Parathyroid adenoma (tissue), 2 donors: ENCODE data around the gene IDH3A.

ENCODE experiments used
- H2AFZ ChIP-seq: fragments of 300-600 bp; sonication (generic); one replicate; pipeline ENCODE4 v1.7.0; 2017; ENCODE audit warnings: antibody characterized with exemption, mild to moderate bottlenecking
- H3K27ac ChIP-seq: fragments of 300-600 bp; sonication (generic); one replicate; pipeline ENCODE4 v1.7.0; 2017
- H3K27me3 ChIP-seq: fragments of 300-600 bp; sonication (generic); one replicate; pipeline ENCODE4 v1.7.0; 2017; ENCODE audit warnings: low read length; ENCODE audit not compliant: control insufficient read depth, insufficient read depth
- H3K36me3 ChIP-seq: fragments of 300-600 bp; sonication (generic); one replicate; pipeline ENCODE4 v1.7.0; 2017; ENCODE audit warnings: low read length; ENCODE audit not compliant: control insufficient read depth, insufficient read depth
- H3K4me1 ChIP-seq: fragments of 300-600 bp; sonication (generic); one replicate; pipeline ENCODE4 v1.7.0; 2017; ENCODE audit warnings: control low read depth
- H3K4me2 ChIP-seq: fragments of 300-600 bp; sonication (generic); one replicate; pipeline ENCODE4 v1.7.0; 2017; ENCODE audit warnings: low read length
- H3K4me3 ChIP-seq: fragments of 300-600 bp; sonication (generic); one replicate; pipeline ENCODE4 v1.7.0; 2017; ENCODE audit warnings: low read depth, low read length
- H3K79me2 ChIP-seq: fragments of 300-600 bp; sonication (generic); one replicate; pipeline ENCODE4 v1.7.0; 2017; ENCODE audit warnings: control low read depth
- H3K9ac ChIP-seq: fragments of 300-600 bp; sonication (generic); one replicate; pipeline ENCODE4 v1.7.0; 2017; ENCODE audit warnings: mild to moderate bottlenecking
- H3K9me3 ChIP-seq: fragments of 300-600 bp; sonication (generic); one replicate; pipeline ENCODE4 v1.7.0; 2017; ENCODE audit warnings: low read length; ENCODE audit not compliant: control insufficient read depth
- TF ChIP-seq, protein P1 (sequence below): fragments of 300-600 bp; sonication (generic); IDR thresholded peaks from one replicate; pipeline ENCODE4 v1.7.0; 2017; ENCODE audit warnings: antibody characterized with exemption, mild to moderate bottlenecking
- donor health status: primary hyperparathyroidism.

IDH3A gene

DNA sequence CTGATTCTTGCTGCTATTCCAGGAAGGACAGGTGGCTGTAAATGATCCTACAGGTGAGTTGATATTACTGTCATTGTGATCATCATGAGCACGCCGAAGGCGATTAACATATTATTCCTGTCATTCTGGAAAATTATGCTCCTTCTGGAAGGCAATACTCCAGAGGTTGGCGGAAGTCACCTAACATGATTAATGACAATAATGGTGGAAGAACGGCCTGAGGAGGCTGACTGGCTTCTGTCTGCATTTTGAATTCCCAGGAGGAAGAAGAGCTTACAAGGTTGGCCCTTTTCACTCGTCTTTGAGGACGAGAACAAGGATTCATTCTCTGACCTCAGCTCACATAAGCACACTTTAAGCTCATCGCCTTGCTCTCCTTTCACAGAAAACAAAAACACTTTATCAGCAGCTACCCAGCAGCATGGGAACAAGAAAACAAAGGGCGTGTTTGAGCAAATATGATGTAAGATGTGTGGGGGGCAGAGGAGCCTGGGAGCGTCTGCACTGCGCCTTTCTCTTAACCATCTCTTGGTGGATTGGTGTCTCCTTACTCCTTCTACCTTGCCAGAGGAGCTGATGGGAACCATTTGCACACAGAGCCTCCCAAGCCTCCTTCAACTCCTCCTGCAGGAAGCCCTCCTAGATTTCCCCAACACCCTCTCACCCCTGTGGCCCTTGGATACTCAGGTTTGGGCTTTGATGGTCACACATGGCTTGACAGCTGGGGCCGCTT is 62.2 kb downstream of the IDH3A start:
- no peaks in the 10 kb centered on the region for H3K36me3 ChIP-seq
- TF ChIP-seq, protein P1, sequence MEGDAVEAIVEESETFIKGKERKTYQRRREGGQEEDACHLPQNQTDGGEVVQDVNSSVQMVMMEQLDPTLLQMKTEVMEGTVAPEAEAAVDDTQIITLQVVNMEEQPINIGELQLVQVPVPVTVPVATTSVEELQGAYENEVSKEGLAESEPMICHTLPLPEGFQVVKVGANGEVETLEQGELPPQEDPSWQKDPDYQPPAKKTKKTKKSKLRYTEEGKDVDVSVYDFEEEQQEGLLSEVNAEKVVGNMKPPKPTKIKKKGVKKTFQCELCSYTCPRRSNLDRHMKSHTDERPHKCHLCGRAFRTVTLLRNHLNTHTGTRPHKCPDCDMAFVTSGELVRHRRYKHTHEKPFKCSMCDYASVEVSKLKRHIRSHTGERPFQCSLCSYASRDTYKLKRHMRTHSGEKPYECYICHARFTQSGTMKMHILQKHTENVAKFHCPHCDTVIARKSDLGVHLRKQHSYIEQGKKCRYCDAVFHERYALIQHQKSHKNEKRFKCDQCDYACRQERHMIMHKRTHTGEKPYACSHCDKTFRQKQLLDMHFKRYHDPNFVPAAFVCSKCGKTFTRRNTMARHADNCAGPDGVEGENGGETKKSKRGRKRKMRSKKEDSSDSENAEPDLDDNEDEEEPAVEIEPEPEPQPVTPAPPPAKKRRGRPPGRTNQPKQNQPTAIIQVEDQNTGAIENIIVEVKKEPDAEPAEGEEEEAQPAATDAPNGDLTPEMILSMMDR: no peak
- H3K27me3 ChIP-seq: no peaks in the 10 kb centered on the region
- H3K27ac ChIP-seq: no peak overlapping the region
- no peaks in the 10 kb centered on the region for H3K79me2 ChIP-seq
- H3K4me2 ChIP-seq: no peak overlapping the region
- H2AFZ ChIP-seq: no peak overlapping the region
- H3K9me3 ChIP-seq: no peaks in the 10 kb centered on the region
- peaks cover 17% of the 10 kb centered on the region for H3K4me1 ChIP-seq
- H3K4me3 ChIP-seq: no peak overlapping the region
- H3K9ac ChIP-seq: no peak overlapping the region

DNA sequence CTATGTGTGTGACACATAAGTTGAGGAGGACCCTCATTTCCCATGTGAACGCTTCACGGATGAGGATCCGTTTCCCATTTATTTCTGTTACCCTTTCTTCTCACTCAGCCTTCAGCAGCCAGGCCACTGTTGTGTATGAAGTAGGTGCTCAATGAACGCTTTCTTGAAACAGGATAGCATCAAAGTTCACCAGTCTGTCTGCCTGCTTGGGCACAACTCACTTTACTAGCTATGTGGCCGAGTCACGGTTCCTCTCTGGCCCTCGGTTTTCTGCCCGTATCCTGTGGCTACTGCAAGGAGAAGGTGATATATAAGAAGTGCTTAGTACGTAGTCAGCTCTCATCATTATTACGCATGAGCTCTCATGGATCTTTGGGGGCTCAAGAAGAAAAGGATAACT is 62.8 kb downstream of the IDH3A start:
- no peak overlapping the region for H3K4me2 ChIP-seq
- TF ChIP-seq, protein P1: no peak
- H3K36me3 ChIP-seq: no peaks in the 10 kb centered on the region
- H3K9me3 ChIP-seq: no peaks in the 10 kb centered on the region
- H3K4me1 ChIP-seq: peaks cover 17% of the 10 kb centered on the region
- no peaks in the 10 kb centered on the region for H3K27me3 ChIP-seq
- no peak overlapping the region for H2AFZ ChIP-seq
- H3K27ac ChIP-seq: no peak overlapping the region
- no peak overlapping the region for H3K4me3 ChIP-seq
- H3K9ac ChIP-seq: no peak overlapping the region
- H3K79me2 ChIP-seq: no peaks in the 10 kb centered on the region

DNA sequence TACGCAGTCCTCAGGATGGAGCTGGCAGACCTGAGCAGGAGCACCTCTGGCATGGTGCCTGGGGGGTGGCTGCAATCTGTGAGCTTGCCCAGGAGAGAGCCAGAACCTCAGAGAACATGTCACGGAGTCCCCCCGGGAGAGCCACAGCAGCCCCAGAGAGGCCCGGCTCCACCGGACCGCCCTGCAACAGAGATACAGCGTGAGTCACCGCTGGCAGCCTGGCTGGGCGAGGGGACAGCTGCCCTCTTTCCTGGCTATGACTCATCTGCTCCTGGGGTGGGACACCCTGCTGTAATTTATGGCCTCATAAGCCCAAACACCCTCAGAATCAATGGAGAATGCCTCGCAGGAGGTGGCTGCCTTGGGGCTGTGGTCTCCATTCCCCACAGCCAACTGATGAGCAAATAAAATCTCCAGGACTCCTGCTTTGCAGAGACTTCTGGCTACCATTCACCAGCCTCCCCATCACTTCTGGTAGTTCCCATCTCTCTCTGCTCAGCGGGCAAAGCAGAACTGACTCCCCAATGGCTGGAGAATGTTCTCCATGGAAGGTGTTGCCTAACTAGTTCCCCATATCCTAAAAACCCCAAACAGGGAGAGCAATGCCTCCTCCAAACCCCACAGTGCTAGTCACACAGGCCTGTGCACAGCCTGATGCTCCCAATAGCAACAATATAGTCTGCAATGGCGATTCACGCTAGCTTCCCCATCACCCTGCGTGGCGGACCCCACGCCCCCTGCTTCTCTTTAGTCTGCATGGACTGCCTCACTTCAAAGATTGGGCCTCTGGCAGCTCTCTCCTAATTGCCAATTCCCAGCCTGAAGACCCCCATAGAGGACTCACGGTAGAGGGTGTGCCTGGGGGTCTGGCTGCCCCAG is 63.6 kb downstream of the IDH3A start:
- Histone ChIP-seq H3K27me3 (no peaks in the 10 kb centered on the region), H3K79me2 (no peaks in the 10 kb centered on the region), H2AFZ (no peak overlapping the region), H3K9me3 (no peaks in the 10 kb centered on the region), H3K4me1 (peaks cover 17% of the 10 kb centered on the region), H3K9ac (no peak overlapping the region), H3K4me2 (no peak overlapping the region), H3K4me3 (no peak overlapping the region), H3K27ac (no peak overlapping the region), H3K36me3 (no peaks in the 10 kb centered on the region)
- TF ChIP-seq, protein P1: no peak

DNA sequence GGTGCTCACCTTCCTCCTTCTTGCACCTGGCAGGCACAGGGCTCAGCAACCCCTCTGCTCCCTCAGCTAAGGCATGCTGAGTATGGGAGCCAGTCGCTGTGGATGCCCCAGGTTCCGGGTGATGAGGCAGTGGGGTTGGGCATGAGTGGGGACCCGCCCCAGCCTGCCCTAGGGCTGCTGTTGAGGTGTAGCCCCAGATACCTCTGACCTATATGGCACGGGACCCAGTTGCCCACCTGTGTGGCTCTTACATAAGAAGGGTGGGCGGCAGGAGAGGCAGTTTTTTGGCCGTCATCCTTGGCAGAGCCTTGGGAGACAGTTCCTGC is 64.2 kb downstream of the IDH3A start:
- TF ChIP-seq, protein P1: no peak
- no peaks in the 10 kb centered on the region for H3K9me3 ChIP-seq
- no peak overlapping the region for H3K4me3 ChIP-seq
- no peak overlapping the region for H3K27ac ChIP-seq
- peaks cover 17% of the 10 kb centered on the region for H3K4me1 ChIP-seq
- H3K27me3 ChIP-seq: no peaks in the 10 kb centered on the region
- no peaks in the 10 kb centered on the region for H3K36me3 ChIP-seq
- H3K79me2 ChIP-seq: no peaks in the 10 kb centered on the region
- no peak overlapping the region for H3K9ac ChIP-seq
- no peak overlapping the region for H2AFZ ChIP-seq
- H3K4me2 ChIP-seq: no peak overlapping the region
